Parathyroid adenoma (tissue), 2 donors: ENCODE measurements around the gene LCN15.

ENCODE experiments used
- H2AFZ ChIP-seq: fragments of 300-600 bp; sonication (generic); one replicate; pipeline ENCODE4 v1.7.0; 2017; ENCODE audit warnings: antibody characterized with exemption, mild to moderate bottlenecking
- H3K27ac ChIP-seq: fragments of 300-600 bp; sonication (generic); one replicate; pipeline ENCODE4 v1.7.0; 2017
- H3K27me3 ChIP-seq: fragments of 300-600 bp; sonication (generic); one replicate; pipeline ENCODE4 v1.7.0; 2017; ENCODE audit warnings: low read length; ENCODE audit not compliant: control insufficient read depth, insufficient read depth
- H3K36me3 ChIP-seq: fragments of 300-600 bp; sonication (generic); one replicate; pipeline ENCODE4 v1.7.0; 2017; ENCODE audit warnings: low read length; ENCODE audit not compliant: control insufficient read depth, insufficient read depth
- H3K4me1 ChIP-seq: fragments of 300-600 bp; sonication (generic); one replicate; pipeline ENCODE4 v1.7.0; 2017; ENCODE audit warnings: control low read depth
- H3K4me2 ChIP-seq: fragments of 300-600 bp; sonication (generic); one replicate; pipeline ENCODE4 v1.7.0; 2017; ENCODE audit warnings: low read length
- H3K4me3 ChIP-seq: fragments of 300-600 bp; sonication (generic); one replicate; pipeline ENCODE4 v1.7.0; 2017; ENCODE audit warnings: low read depth, low read length
- H3K79me2 ChIP-seq: fragments of 300-600 bp; sonication (generic); one replicate; pipeline ENCODE4 v1.7.0; 2017; ENCODE audit warnings: control low read depth
- H3K9ac ChIP-seq: fragments of 300-600 bp; sonication (generic); one replicate; pipeline ENCODE4 v1.7.0; 2017; ENCODE audit warnings: mild to moderate bottlenecking
- H3K9me3 ChIP-seq: fragments of 300-600 bp; sonication (generic); one replicate; pipeline ENCODE4 v1.7.0; 2017; ENCODE audit warnings: low read length; ENCODE audit not compliant: control insufficient read depth
- TF ChIP-seq, protein P1 (sequence below): fragments of 300-600 bp; sonication (generic); IDR thresholded peaks from one replicate; pipeline ENCODE4 v1.7.0; 2017; ENCODE audit warnings: antibody characterized with exemption, mild to moderate bottlenecking
- donor health status: primary hyperparathyroidism.

The LCN15 gene

DNA sequence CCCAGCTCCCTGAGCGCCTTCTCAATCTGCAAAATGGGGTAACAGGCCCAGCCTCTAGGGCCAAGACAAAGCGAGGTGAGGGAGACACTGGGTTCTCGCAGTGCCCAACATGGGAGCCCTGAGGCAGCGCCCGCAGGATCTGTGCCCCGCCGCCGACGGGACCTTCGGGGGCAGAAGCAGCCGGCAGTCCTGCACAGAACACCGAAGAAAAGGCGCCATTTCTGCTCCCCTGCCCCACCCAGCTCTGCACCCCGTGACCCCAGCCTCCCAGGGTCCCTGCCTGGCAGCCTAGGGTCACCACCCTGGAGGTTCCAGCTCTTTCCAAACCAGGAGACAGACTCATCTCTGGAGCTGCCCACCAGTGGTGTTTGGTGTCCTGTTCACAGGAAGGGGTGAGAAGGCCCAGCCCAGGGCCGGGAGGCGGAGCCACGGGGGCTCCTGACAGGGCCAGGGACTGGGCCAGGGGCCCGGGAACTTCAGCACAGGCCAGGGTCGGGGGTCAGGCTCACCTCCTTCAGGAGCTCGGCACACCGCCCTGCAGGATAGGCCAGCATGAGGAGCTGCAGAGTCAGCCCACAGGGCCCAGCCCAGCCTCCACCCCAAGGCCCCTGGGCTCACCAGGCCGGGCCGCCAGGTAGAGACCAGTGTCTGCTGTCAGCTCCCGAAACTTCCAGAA is 9.6 kb downstream of the LCN15 start:
- Histone ChIP-seq H3K9me3 (no peaks in the 10 kb centered on the region), H3K27me3 (no peaks in the 10 kb centered on the region), H3K9ac (no peak overlapping the region), H3K79me2 (no peaks in the 10 kb centered on the region), H3K27ac (no peak overlapping the region), H3K4me1 (no peaks in the 10 kb centered on the region), H3K4me2 (no peak overlapping the region), H2AFZ (no peak overlapping the region), H3K36me3 (no peaks in the 10 kb centered on the region), H3K4me3 (no peak overlapping the region)
- TF ChIP-seq, protein P1, sequence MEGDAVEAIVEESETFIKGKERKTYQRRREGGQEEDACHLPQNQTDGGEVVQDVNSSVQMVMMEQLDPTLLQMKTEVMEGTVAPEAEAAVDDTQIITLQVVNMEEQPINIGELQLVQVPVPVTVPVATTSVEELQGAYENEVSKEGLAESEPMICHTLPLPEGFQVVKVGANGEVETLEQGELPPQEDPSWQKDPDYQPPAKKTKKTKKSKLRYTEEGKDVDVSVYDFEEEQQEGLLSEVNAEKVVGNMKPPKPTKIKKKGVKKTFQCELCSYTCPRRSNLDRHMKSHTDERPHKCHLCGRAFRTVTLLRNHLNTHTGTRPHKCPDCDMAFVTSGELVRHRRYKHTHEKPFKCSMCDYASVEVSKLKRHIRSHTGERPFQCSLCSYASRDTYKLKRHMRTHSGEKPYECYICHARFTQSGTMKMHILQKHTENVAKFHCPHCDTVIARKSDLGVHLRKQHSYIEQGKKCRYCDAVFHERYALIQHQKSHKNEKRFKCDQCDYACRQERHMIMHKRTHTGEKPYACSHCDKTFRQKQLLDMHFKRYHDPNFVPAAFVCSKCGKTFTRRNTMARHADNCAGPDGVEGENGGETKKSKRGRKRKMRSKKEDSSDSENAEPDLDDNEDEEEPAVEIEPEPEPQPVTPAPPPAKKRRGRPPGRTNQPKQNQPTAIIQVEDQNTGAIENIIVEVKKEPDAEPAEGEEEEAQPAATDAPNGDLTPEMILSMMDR, result no peak

GRCh38 chr9:136754059-136754572 is 10.2 kb downstream of the LCN15 start:
- H3K36me3 ChIP-seq, result no peaks in the 10 kb centered on the region
- H3K9ac ChIP-seq, result no peak overlapping the region
- no peaks in the 10 kb centered on the region for H3K4me1 ChIP-seq
- H3K27ac ChIP-seq, result no peak overlapping the region
- H3K4me2 ChIP-seq, result no peak overlapping the region
- H3K4me3 ChIP-seq, result no peak overlapping the region
- no peaks in the 10 kb centered on the region for H3K79me2 ChIP-seq
- no peak overlapping the region for H2AFZ ChIP-seq
- no peaks in the 10 kb centered on the region for H3K27me3 ChIP-seq
- H3K9me3 ChIP-seq, result no peaks in the 10 kb centered on the region
- TF ChIP-seq, protein P1, result no peak

GRCh38 chr9:136753371-136754058 is 10.8 kb downstream of the LCN15 start:
- no peak overlapping the region for H3K27ac ChIP-seq
- no peaks in the 10 kb centered on the region for H3K4me1 ChIP-seq
- no peaks in the 10 kb centered on the region for H3K9me3 ChIP-seq
- H3K27me3 ChIP-seq, result no peaks in the 10 kb centered on the region
- H3K9ac ChIP-seq, result no peak overlapping the region
- no peaks in the 10 kb centered on the region for H3K36me3 ChIP-seq
- H3K4me2 ChIP-seq, result no peak overlapping the region
- TF ChIP-seq, protein P1, result no peak
- no peak overlapping the region for H3K4me3 ChIP-seq
- no peak overlapping the region for H2AFZ ChIP-seq
- H3K79me2 ChIP-seq, result no peaks in the 10 kb centered on the region

DNA sequence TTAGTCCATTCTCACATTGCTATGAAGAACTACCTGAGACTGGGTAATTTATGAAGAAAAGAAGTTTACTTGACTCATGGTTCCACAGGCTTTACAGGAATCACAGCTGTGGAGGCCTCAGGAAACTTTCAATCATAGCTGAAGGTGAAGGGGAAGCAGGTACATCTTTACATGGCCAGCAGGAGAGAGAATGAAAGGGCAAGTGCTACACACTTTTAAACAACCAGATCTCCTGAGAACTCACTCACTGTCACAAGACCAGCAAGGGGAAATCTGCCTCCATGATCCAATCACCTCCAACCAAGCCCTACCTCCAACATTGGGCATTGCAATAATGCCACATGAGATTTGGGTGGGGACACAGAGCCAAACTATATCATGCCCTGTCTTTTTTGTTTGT is 12.5 kb downstream of the LCN15 start:
- no peak overlapping the region for H3K27ac ChIP-seq
- no peak overlapping the region for H3K4me3 ChIP-seq
- H3K79me2 ChIP-seq, result no peaks in the 10 kb centered on the region
- H3K9ac ChIP-seq, result no peak overlapping the region
- H3K9me3 ChIP-seq, result no peaks in the 10 kb centered on the region
- H3K4me2 ChIP-seq, result no peak overlapping the region
- H2AFZ ChIP-seq, result no peak overlapping the region
- TF ChIP-seq, protein P1, result no peak
- no peaks in the 10 kb centered on the region for H3K4me1 ChIP-seq
- no peaks in the 10 kb centered on the region for H3K36me3 ChIP-seq
- no peaks in the 10 kb centered on the region for H3K27me3 ChIP-seq
